OCI-LY1 (cell line): ENCODE data around the gene IGF2BP3.

ENCODE experiments used
- EZH2 ChIP-seq: fragments of 200-600 bp; sonication (generic), shearing (Covaris generic); IDR thresholded peaks from 2 replicates; pipeline ENCODE4 v1.8.0; 2017; ENCODE audit warnings: borderline replicate concordance, mixed run types, mild to moderate bottlenecking, antibody characterized with exemption, low read length, moderate library complexity, mixed read lengths
- TF ChIP-seq, protein P1 (sequence below): fragments of 200-600 bp; sonication (generic), shearing (Covaris generic); IDR thresholded peaks from 2 replicates; pipeline ENCODE4 v1.5.1; 2017; ENCODE audit warnings: mild to moderate bottlenecking, antibody characterized with exemption, low read length, moderate library complexity, mixed read lengths

DNA sequence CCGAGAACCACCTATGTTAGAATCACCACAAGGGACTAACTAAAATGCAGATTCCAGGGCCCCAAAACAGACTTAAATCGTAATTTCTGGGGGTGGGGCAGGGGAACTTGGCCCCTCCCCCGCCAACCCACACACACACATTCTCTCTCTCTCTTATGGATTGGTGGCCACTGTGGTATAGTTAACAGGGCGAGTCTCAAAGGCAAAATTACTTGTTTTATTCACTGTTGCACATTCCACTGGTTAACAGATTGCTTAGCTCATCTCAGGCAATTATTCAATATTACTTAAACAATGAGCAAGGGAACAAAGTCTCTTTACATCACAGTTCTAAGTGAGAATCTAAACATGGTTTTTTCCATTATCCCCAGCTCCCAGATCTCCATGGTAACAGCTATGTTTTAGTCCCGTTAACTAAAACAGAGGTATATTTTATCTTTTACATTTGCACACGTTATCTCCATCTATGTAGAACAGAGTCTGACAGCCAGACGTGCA lies 38.5 kb downstream of the IGF2BP3 start:
- no peak for TF ChIP-seq EZH2
- TF ChIP-seq, protein P1, sequence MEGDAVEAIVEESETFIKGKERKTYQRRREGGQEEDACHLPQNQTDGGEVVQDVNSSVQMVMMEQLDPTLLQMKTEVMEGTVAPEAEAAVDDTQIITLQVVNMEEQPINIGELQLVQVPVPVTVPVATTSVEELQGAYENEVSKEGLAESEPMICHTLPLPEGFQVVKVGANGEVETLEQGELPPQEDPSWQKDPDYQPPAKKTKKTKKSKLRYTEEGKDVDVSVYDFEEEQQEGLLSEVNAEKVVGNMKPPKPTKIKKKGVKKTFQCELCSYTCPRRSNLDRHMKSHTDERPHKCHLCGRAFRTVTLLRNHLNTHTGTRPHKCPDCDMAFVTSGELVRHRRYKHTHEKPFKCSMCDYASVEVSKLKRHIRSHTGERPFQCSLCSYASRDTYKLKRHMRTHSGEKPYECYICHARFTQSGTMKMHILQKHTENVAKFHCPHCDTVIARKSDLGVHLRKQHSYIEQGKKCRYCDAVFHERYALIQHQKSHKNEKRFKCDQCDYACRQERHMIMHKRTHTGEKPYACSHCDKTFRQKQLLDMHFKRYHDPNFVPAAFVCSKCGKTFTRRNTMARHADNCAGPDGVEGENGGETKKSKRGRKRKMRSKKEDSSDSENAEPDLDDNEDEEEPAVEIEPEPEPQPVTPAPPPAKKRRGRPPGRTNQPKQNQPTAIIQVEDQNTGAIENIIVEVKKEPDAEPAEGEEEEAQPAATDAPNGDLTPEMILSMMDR = no peak
